Measurements from ENCODE around the gene OGA. TPM values are rescaled to one million over a fixed set of nuclear protein-coding genes. Genes with fewer than 3 reads are reported as not detected.

OGA gene
- total RNA-seq, 1 donor from 2014 or later: 148 TPM

DNA sequence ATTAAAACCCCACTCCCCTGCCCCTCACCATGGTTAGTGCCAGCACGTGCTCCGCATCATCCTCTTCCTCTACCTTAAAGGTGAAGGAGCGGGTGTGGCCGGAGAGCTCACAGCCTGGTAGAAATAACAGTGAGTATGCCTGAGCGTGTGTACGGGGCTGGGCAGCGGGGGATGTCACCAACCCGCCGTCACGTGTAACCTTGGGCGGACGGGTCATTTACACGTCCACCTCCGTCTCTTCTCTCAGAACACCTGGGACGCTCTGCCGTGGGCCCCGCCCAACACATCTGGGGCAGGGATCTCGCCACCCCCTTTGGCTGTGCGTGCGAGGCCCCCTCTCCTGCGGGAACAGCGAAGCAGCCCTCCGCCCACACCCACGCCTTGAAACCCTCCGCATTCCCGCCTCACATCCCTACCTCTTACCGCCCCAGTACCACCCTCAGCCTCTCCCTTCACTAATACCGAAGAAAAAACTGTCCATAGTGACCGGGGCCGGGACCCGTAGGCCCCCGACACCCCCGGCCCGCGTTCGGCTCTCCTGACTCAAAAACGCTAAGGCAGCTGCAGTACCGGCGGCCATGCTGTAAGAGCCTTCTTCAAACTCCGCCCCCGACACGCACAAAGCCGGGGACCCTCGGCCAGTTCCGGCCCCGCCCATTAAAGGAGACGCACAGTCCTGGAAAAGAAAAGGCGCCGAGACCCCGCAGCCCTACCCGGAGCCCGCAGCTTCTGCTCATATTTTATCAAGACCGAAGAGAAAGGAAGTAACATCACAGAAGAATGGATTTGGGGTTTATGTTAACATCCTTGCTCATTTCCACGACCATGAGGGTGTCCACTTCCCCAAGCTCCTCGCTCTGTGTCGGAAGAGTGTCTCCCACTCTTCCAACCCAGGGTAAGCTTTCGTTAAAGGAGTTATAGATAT, 35.2 kb downstream of the OGA start, which contains the start of gene NPM3:
TSS of gene NPM3 (minus strand) at position 636 of the 925 bp plus-strand sequence. CDS start at position 580, 56 bp downstream.
- peaks cover 25 to 45% (median 42%) of the 10 kb centered on the region in 3 donors for H3K4me1 ChIP-seq (ENCODE audit: control insufficient read depth in 3 of 3, insufficient read depth in 3 of 3, low read length in 3 of 3)
- H3K27me3 ChIP-seq (ENCODE audit: control insufficient read depth in 3 of 3, insufficient read depth in 3 of 3, low read length in 3 of 3): peaks cover 15 to 17% (median 17%) of the 10 kb centered on the region in 3 donors
- H3K27ac ChIP-seq (ENCODE audit: low read depth, low read length): peak within 1 kb of the TSS; percentile 4
- H3K9me3 ChIP-seq (ENCODE audit: control insufficient read depth in 3 of 3, low read length in 3 of 3): no peaks in the 10 kb centered on the region
- peak within 1 kb of the TSS; percentile 76 to 83 (median 80) for H3K9ac ChIP-seq (ENCODE audit: low read depth in 1 of 3, low read length in 3 of 3)
- peak within 1 kb of the TSS; percentile 70 to 86 (median 75) for H3K4me3 ChIP-seq (ENCODE audit: low read length in 3 of 3)
- peaks cover 10 to 34% (median 29%) of the 10 kb centered on the region in 3 donors for H3K36me3 ChIP-seq (ENCODE audit: control insufficient read depth in 3 of 3, insufficient read depth in 3 of 3, low read length in 3 of 3)

- Histone ChIP-seq H3K4me1 (ENCODE audit: control insufficient read depth in 3 of 3, insufficient read depth in 3 of 3, low read length in 3 of 3) (peaks cover 25 to 45% (median 42%) of the 10 kb centered on the region in 3 donors), H3K9me3 (ENCODE audit: control insufficient read depth in 3 of 3, low read length in 3 of 3) (no peaks in the 10 kb centered on the region), H3K9ac (ENCODE audit: low read depth in 1 of 3, low read length in 3 of 3) (peak overlapping the region; percentile 76 to 83 (median 80)), H3K36me3 (ENCODE audit: control insufficient read depth in 3 of 3, insufficient read depth in 3 of 3, low read length in 3 of 3) (peaks cover 10 to 29% (median 22%) of the 10 kb centered on the region in 3 donors), H3K27me3 (ENCODE audit: control insufficient read depth in 3 of 3, insufficient read depth in 3 of 3, low read length in 3 of 3) (peaks cover 20 to 26% (median 26%) of the 10 kb centered on the region in 3 donors), H3K4me3 (ENCODE audit: low read length in 3 of 3) (peak overlapping the region; percentile 70 to 86 (median 75)), H3K27ac (ENCODE audit: low read depth, low read length) (no peak overlapping the region)
These were observed 36.0 kb downstream of the OGA start for GRCh38 chr10:101781984-101782810.

- peaks cover 25 to 32% (median 32%) of the 10 kb centered on the region in 3 donors for H3K27me3 ChIP-seq (ENCODE audit: control insufficient read depth in 3 of 3, insufficient read depth in 3 of 3, low read length in 3 of 3)
- H3K4me3 ChIP-seq (ENCODE audit: low read length in 3 of 3): no peak overlapping the region
- H3K4me1 ChIP-seq (ENCODE audit: control insufficient read depth in 3 of 3, insufficient read depth in 3 of 3, low read length in 3 of 3): peaks cover 25 to 45% (median 42%) of the 10 kb centered on the region in 3 donors
- no peak overlapping the region for H3K27ac ChIP-seq (ENCODE audit: low read depth, low read length)
- no peaks in the 10 kb centered on the region for H3K9me3 ChIP-seq (ENCODE audit: control insufficient read depth in 3 of 3, low read length in 3 of 3)
- no peak overlapping the region for H3K9ac ChIP-seq (ENCODE audit: low read depth in 1 of 3, low read length in 3 of 3)
- peaks cover 9 to 25% (median 18%) of the 10 kb centered on the region in 3 donors for H3K36me3 ChIP-seq (ENCODE audit: control insufficient read depth in 3 of 3, insufficient read depth in 3 of 3, low read length in 3 of 3)
These were observed 36.6 kb downstream of the OGA start for GRCh38 chr10:101781655-101781983.

DNA sequence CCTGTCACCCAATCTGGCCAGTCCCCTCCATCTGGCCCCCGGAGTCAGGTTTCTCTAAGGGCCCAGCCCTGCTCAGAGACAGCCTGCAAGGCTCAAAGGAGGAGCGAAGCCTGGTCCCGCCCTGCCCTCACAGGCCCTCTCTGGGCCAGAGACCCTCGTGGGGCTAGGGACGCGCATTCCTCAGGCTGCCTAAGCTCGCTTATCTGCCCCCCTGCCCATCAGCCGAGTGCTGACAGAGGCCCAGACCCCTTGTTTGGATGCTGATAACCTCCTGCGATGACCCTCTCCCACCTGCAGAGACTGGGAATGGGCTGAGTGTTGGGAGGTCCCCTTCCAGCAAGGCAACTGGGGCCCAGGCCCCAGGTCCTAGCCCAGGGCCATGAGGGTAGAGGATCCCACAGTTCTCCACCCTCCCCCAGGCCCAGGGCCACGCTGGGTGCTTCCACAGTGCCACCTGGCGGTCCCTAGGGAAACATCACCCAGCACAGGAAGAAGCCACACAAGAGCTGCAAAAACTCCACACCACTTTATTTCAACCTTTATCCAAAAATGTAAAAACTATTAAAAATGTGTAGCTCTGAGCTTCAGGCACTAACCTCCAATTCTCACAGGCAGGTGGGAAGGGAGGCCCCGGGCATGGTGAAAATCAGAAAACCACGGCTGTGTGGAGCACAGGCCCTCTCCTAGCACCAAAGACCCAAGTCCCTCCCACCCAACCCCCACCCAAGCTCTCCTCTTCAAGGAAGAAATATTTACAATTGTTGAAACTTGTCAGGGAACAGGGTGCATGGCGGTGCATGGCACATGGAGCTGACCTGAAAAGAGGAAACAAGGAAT, 37.2 kb downstream of the OGA start:
- Histone ChIP-seq H3K27me3 (ENCODE audit: control insufficient read depth in 3 of 3, insufficient read depth in 3 of 3, low read length in 3 of 3) (peaks cover 29 to 35% (median 34%) of the 10 kb centered on the region in 3 donors), H3K4me3 (ENCODE audit: low read length in 3 of 3) (no peak overlapping the region), H3K9me3 (ENCODE audit: control insufficient read depth in 3 of 3, low read length in 3 of 3) (no peaks in the 10 kb centered on the region), H3K9ac (ENCODE audit: low read depth in 1 of 3, low read length in 3 of 3) (peak overlapping the region in 1 of 3 donors; percentile 8), H3K4me1 (ENCODE audit: control insufficient read depth in 3 of 3, insufficient read depth in 3 of 3, low read length in 3 of 3) (peaks cover 25 to 45% (median 42%) of the 10 kb centered on the region in 3 donors), H3K36me3 (ENCODE audit: control insufficient read depth in 3 of 3, insufficient read depth in 3 of 3, low read length in 3 of 3) (peaks cover 6 to 20% (median 15%) of the 10 kb centered on the region in 3 donors), H3K27ac (ENCODE audit: low read depth, low read length) (no peak overlapping the region)

- Histone ChIP-seq H3K27me3 (ENCODE audit: control insufficient read depth in 3 of 3, insufficient read depth in 3 of 3, low read length in 3 of 3) (peaks cover 32 to 37% (median 37%) of the 10 kb centered on the region in 3 donors), H3K4me1 (ENCODE audit: control insufficient read depth in 3 of 3, insufficient read depth in 3 of 3, low read length in 3 of 3) (peaks cover 26 to 47% (median 44%) of the 10 kb centered on the region in 3 donors), H3K9me3 (ENCODE audit: control insufficient read depth in 3 of 3, low read length in 3 of 3) (no peaks in the 10 kb centered on the region), H3K9ac (ENCODE audit: low read depth in 1 of 3, low read length in 3 of 3) (peak overlapping the region in 1 of 3 donors; percentile 68), H3K27ac (ENCODE audit: low read depth, low read length) (no peak overlapping the region), H3K4me3 (ENCODE audit: low read length in 3 of 3) (peak overlapping the region; percentile 52 to 70 (median 61)), H3K36me3 (ENCODE audit: control insufficient read depth in 3 of 3, insufficient read depth in 3 of 3, low read length in 3 of 3) (peaks cover 2 to 14% (median 8%) of the 10 kb centered on the region in 3 donors)
These were observed 37.9 kb downstream of the OGA start for GRCh38 chr10:101780187-101780817.

GRCh38 chr10:101779544-101780186, 38.6 kb downstream of the OGA start:
- Histone ChIP-seq H3K4me1 (ENCODE audit: control insufficient read depth in 3 of 3, insufficient read depth in 3 of 3, low read length in 3 of 3) (peaks cover 27 to 50% (median 46%) of the 10 kb centered on the region in 3 donors), H3K27ac (ENCODE audit: low read depth, low read length) (no peak overlapping the region), H3K36me3 (ENCODE audit: control insufficient read depth in 3 of 3, insufficient read depth in 3 of 3, low read length in 3 of 3) (peaks cover 1 to 9% (median 2%) of the 10 kb centered on the region in 3 donors), H3K27me3 (ENCODE audit: control insufficient read depth in 3 of 3, insufficient read depth in 3 of 3, low read length in 3 of 3) (peaks cover 38 to 44% (median 43%) of the 10 kb centered on the region in 3 donors), H3K9me3 (ENCODE audit: control insufficient read depth in 3 of 3, low read length in 3 of 3) (no peaks in the 10 kb centered on the region), H3K4me3 (ENCODE audit: low read length in 3 of 3) (peak overlapping the region; percentile 57 to 70 (median 61)), H3K9ac (ENCODE audit: low read depth in 1 of 3, low read length in 3 of 3) (peak overlapping the region in 1 of 3 donors; percentile 68)

- Histone ChIP-seq H3K4me1 (ENCODE audit: control insufficient read depth in 3 of 3, insufficient read depth in 3 of 3, low read length in 3 of 3) (peaks cover 25 to 49% (median 46%) of the 10 kb centered on the region in 3 donors), H3K9me3 (ENCODE audit: control insufficient read depth in 3 of 3, low read length in 3 of 3) (no peaks in the 10 kb centered on the region), H3K27ac (ENCODE audit: low read depth, low read length) (no peak overlapping the region), H3K27me3 (ENCODE audit: control insufficient read depth in 3 of 3, insufficient read depth in 3 of 3, low read length in 3 of 3) (peaks cover 46 to 51% (median 49%) of the 10 kb centered on the region in 3 donors), H3K9ac (ENCODE audit: low read depth in 1 of 3, low read length in 3 of 3) (peak overlapping the region in 2 of 3 donors; percentile 33 to 65), H3K36me3 (ENCODE audit: control insufficient read depth in 3 of 3, insufficient read depth in 3 of 3, low read length in 3 of 3) (peaks cover 0 to 2% (median 2%) of the 10 kb centered on the region in 3 donors), H3K4me3 (ENCODE audit: low read length in 3 of 3) (peak overlapping the region in 2 of 3 donors; percentile 45 to 57)
These were observed 39.3 kb downstream of the OGA start for GRCh38 chr10:101778781-101779543.

- Histone ChIP-seq H3K9ac (ENCODE audit: low read depth in 1 of 3, low read length in 3 of 3) (peak overlapping the region in 1 of 3 donors; percentile 33), H3K4me1 (ENCODE audit: control insufficient read depth in 3 of 3, insufficient read depth in 3 of 3, low read length in 3 of 3) (peaks cover 21 to 43% (median 42%) of the 10 kb centered on the region in 3 donors), H3K27ac (ENCODE audit: low read depth, low read length) (no peak overlapping the region), H3K36me3 (ENCODE audit: control insufficient read depth in 3 of 3, insufficient read depth in 3 of 3, low read length in 3 of 3) (peaks cover 0 to 2% (median 0%) of the 10 kb centered on the region in 3 donors), H3K9me3 (ENCODE audit: control insufficient read depth in 3 of 3, low read length in 3 of 3) (no peaks in the 10 kb centered on the region), H3K4me3 (ENCODE audit: low read length in 3 of 3) (no peak overlapping the region), H3K27me3 (ENCODE audit: control insufficient read depth in 3 of 3, insufficient read depth in 3 of 3, low read length in 3 of 3) (peaks cover 52 to 56% (median 53%) of the 10 kb centered on the region in 3 donors)
These were observed 40.0 kb downstream of the OGA start for GRCh38 chr10:101778151-101778780.
